HG03558 (cell line): Measurements from ENCODE around the gene S100A7A.
"Not testable (repeated sequence)": the region's sequence is repeated elsewhere in the genome, so short reads cannot be mapped to it uniquely, and the experiment has no call there.

Experiments
- ATAC-seq: cut with Tn5 transposase; IDR thresholded peaks from one replicate; pipeline ENCODE4 v1.9.1; 2021; ENCODE audit warnings: moderate number of reproducible peaks; ENCODE audit not compliant: unreplicated experiment; ENCODE audit errors: extremely low read depth

S100A7A gene

GRCh38 chr1:153447498-153448170 lies 31.3 kb downstream of the S100A7A start:
- ATAC-seq, result no peak

- not testable (repeated sequence) for ATAC-seq
Observed at GRCh38 chr1:153448851-153449250, 32.5 kb downstream of the S100A7A start.

- ATAC-seq, result no peak
Observed at GRCh38 chr1:153456396-153456795, 40.1 kb downstream of the S100A7A start.

GRCh38 chr1:153459655-153460054 lies 43.3 kb downstream of the S100A7A start:
- ATAC-seq, result no peak

GRCh38 chr1:153460551-153460950 lies 44.2 kb downstream of the S100A7A start, which contains the start of gene S100A7:
S100A7 (minus strand) TSS chr1:153460651; CDS start chr1:153459013, 1,638 bp downstream.
- ATAC-seq, result no peak

GRCh38 chr1:153462741-153463140 lies 46.4 kb downstream of the S100A7A start:
- ATAC-seq, result not testable (repeated sequence)

- ATAC-seq, result no peak
Observed at GRCh38 chr1:153465811-153466636, 49.7 kb downstream of the S100A7A start.

GRCh38 chr1:153466908-153467307 lies 50.6 kb downstream of the S100A7A start:
- ATAC-seq, result no peak

- ATAC-seq, result no peak
Observed at GRCh38 chr1:153470707-153471106, 54.4 kb downstream of the S100A7A start.
